ENCODE results near the gene PKIB. TPM values are rescaled to one million over a fixed set of nuclear protein-coding genes. Genes with fewer than 3 reads are reported as not detected.

Gene PKIB
- total and polyA plus RNA-seq, 4 donors: 2.5 to 5.1 (median 3.0) TPM

- DNase-seq (ENCODE audit: low spot score): no peak
- H3K4me3 ChIP-seq (ENCODE audit: low read depth in 1 of 3, low read length in 3 of 3): no peak overlapping the region
- peaks cover 0 to 3% (median 0%) of the 10 kb centered on the region in 4 donors for H3K27me3 ChIP-seq (ENCODE audit: control insufficient read depth in 4 of 4, insufficient read depth in 4 of 4, low read length in 3 of 4)
- H3K9me3 ChIP-seq (ENCODE audit: control insufficient read depth in 4 of 4, low read length in 3 of 4): no peaks in the 10 kb centered on the region
- no peak overlapping the region for H3K9ac ChIP-seq (ENCODE audit: low read depth in 1 of 2, low read length in 2 of 2)
- TF ChIP-seq MAX (IDR thresholded peaks at IDR 0.05): no peak
- no peaks in the 10 kb centered on the region for H3K36me3 ChIP-seq (ENCODE audit: control insufficient read depth in 4 of 4, insufficient read depth in 3 of 4, low read depth in 1 of 4, low read length in 3 of 4)
- 68% methylated on average over 3 of the region's 3 CpGs for WGBS
- H3K4me1 ChIP-seq (ENCODE audit: control insufficient read depth in 4 of 4, insufficient read depth in 4 of 4, low read length in 3 of 4): peaks cover 0 to 18% (median 14%) of the 10 kb centered on the region in 4 donors
- no peak overlapping the region for H3K27ac ChIP-seq (ENCODE audit: low read depth in 1 of 2, low read length in 2 of 2)
These were observed 2.6 kb downstream of the PKIB start for GRCh38 chr6:122612838-122613237.

- no peaks in the 10 kb centered on the region for H3K36me3 ChIP-seq (ENCODE audit: control insufficient read depth in 4 of 4, insufficient read depth in 3 of 4, low read depth in 1 of 4, low read length in 3 of 4)
These were observed 4.1 kb downstream of the PKIB start for GRCh38 chr6:122614303-122614702.

GRCh38 chr6:122615409-122615808 lies 5.2 kb downstream of the PKIB start:
- DNase-seq (ENCODE audit: low spot score): no peak
- no peak overlapping the region for H3K27ac ChIP-seq (ENCODE audit: low read depth in 1 of 2, low read length in 2 of 2)
- no peak overlapping the region for H3K4me3 ChIP-seq (ENCODE audit: low read depth in 1 of 3, low read length in 3 of 3)
- 88% methylated on average over 2 of the region's 2 CpGs for WGBS
- peaks cover 0 to 10% (median 8%) of the 10 kb centered on the region in 4 donors for H3K4me1 ChIP-seq (ENCODE audit: control insufficient read depth in 4 of 4, insufficient read depth in 4 of 4, low read length in 3 of 4)
- no peak overlapping the region for H3K9ac ChIP-seq (ENCODE audit: low read depth in 1 of 2, low read length in 2 of 2)
- H3K36me3 ChIP-seq (ENCODE audit: control insufficient read depth in 4 of 4, insufficient read depth in 3 of 4, low read depth in 1 of 4, low read length in 3 of 4): no peaks in the 10 kb centered on the region
- no peaks in the 10 kb centered on the region for H3K9me3 ChIP-seq (ENCODE audit: control insufficient read depth in 4 of 4, low read length in 3 of 4)
- peaks cover 0 to 3% (median 0%) of the 10 kb centered on the region in 4 donors for H3K27me3 ChIP-seq (ENCODE audit: control insufficient read depth in 4 of 4, insufficient read depth in 4 of 4, low read length in 3 of 4)
- TF ChIP-seq, protein P1, sequence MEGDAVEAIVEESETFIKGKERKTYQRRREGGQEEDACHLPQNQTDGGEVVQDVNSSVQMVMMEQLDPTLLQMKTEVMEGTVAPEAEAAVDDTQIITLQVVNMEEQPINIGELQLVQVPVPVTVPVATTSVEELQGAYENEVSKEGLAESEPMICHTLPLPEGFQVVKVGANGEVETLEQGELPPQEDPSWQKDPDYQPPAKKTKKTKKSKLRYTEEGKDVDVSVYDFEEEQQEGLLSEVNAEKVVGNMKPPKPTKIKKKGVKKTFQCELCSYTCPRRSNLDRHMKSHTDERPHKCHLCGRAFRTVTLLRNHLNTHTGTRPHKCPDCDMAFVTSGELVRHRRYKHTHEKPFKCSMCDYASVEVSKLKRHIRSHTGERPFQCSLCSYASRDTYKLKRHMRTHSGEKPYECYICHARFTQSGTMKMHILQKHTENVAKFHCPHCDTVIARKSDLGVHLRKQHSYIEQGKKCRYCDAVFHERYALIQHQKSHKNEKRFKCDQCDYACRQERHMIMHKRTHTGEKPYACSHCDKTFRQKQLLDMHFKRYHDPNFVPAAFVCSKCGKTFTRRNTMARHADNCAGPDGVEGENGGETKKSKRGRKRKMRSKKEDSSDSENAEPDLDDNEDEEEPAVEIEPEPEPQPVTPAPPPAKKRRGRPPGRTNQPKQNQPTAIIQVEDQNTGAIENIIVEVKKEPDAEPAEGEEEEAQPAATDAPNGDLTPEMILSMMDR (IDR thresholded peaks at IDR 0.05; ENCODE audit: low read depth, low read length, missing input control): no peak
- TF ChIP-seq EGR1 (IDR thresholded peaks at IDR 0.05; ENCODE audit: low read depth in 2 of 2) (no peak), REST (IDR thresholded peaks at IDR 0.05) (no peak), NR2F2 (IDR thresholded peaks at IDR 0.05) (no peak), HNF4A (conservative IDR thresholded peaks at IDR 0.05) (no peak), MAX (IDR thresholded peaks at IDR 0.05) (no peak), JUND (IDR thresholded peaks at IDR 0.05) (no peak), TAF1 (conservative IDR thresholded peaks at IDR 0.05) (no peak)

More at GRCh38 chr6:122614303-122614702, 4.1 kb downstream of the PKIB start:
- Histone ChIP-seq H3K4me3 (ENCODE audit: low read depth in 1 of 3, low read length in 3 of 3) (no peak overlapping the region), H3K9ac (ENCODE audit: low read depth in 1 of 2, low read length in 2 of 2) (no peak overlapping the region), H3K9me3 (ENCODE audit: control insufficient read depth in 4 of 4, low read length in 3 of 4) (no peaks in the 10 kb centered on the region), H3K27ac (ENCODE audit: low read depth in 1 of 2, low read length in 2 of 2) (no peak overlapping the region), H3K4me1 (ENCODE audit: control insufficient read depth in 4 of 4, insufficient read depth in 4 of 4, low read length in 3 of 4) (peaks cover 0 to 18% (median 14%) of the 10 kb centered on the region in 4 donors), H3K27me3 (ENCODE audit: control insufficient read depth in 4 of 4, insufficient read depth in 4 of 4, low read length in 3 of 4) (peaks cover 0 to 3% (median 0%) of the 10 kb centered on the region in 4 donors)
- no peak for DNase-seq (ENCODE audit: low spot score)
- WGBS: 52% methylated on average over 1 of the region's 1 CpG
- TF ChIP-seq FOXA2 (IDR thresholded peaks at IDR 0.05): no peak
